Activated naive CD4-positive, alpha-beta T cell treated with anti-CD3 and anti-CD28 coated beads, Interleukin-2, amount 50 U/mL, for 16 hours (primary cell): Measurements from ENCODE around the gene ZYX.

Experiments
- DNase-seq: peaks from one replicate; pipeline ENCODE4 v3.0.0-alpha.2; 2020

ZYX gene

GRCh38 chr7:143426479-143427142 lies 45.5 kb downstream of the ZYX start:
- DNase-seq: no peak

GRCh38 chr7:143429770-143430698 lies 48.9 kb downstream of the ZYX start:
- DNase-seq: no peak

- DNase-seq: no peak
These were observed 50.0 kb downstream of the ZYX start for GRCh38 chr7:143431109-143431508.

GRCh38 chr7:143433759-143434158 lies 52.6 kb downstream of the ZYX start:
- DNase-seq: no peak

- DNase-seq: no peak
These were observed 53.5 kb downstream of the ZYX start for GRCh38 chr7:143434660-143435059.

- no peak for DNase-seq
These were observed 54.1 kb downstream of the ZYX start for GRCh38 chr7:143435266-143435665.

GRCh38 chr7:143436325-143436946 lies 55.3 kb downstream of the ZYX start:
- DNase-seq: no peak

GRCh38 chr7:143437578-143437977 lies 56.4 kb downstream of the ZYX start:
- no peak for DNase-seq

GRCh38 chr7:143439866-143440265 lies 58.7 kb downstream of the ZYX start:
- DNase-seq: no peak
